H9 (cell line): Measurements from ENCODE around the gene PRTG. TPM values are rescaled to one million over a fixed set of nuclear protein-coding genes. Genes with fewer than 3 reads are reported as not detected.

Source experiments
- DNase-seq: peaks from one replicate; pipeline ENCODE4 v3.0.0-alpha.2; 2017
- H2AFZ ChIP-seq: one replicate; pipeline ENCODE4 v1.6.1; 2013; ENCODE audit warnings: mild to moderate bottlenecking, low read length, control low read depth, moderate library complexity
- H2AK5ac ChIP-seq: 2 replicates; pipeline ENCODE4 v1.6.1; 2013; ENCODE audit warnings: low read length, control low read depth, mixed read lengths; ENCODE audit not compliant: insufficient read length
- H2BK120ac ChIP-seq: one replicate; pipeline ENCODE4 v1.6.1; 2013; ENCODE audit warnings: low read depth, mild to moderate bottlenecking, low read length, control low read depth, inconsistent platforms; ENCODE audit not compliant: poor library complexity, severe bottlenecking
- H2BK12ac ChIP-seq: 2 replicates; pipeline ENCODE4 v1.6.1; 2013; ENCODE audit warnings: low read length, control low read depth, mixed read lengths, low read depth; ENCODE audit not compliant: insufficient read length
- H2BK15ac ChIP-seq: 2 replicates; pipeline ENCODE4 v1.6.1; 2013; ENCODE audit warnings: low read depth, low read length, control low read depth
- H2BK20ac ChIP-seq: one replicate; pipeline ENCODE4 v1.6.1; 2013; ENCODE audit warnings: low read depth, mild to moderate bottlenecking, low read length, control low read depth, inconsistent platforms; ENCODE audit not compliant: poor library complexity, severe bottlenecking
- H2BK5ac ChIP-seq: 2 replicates; pipeline ENCODE4 v1.6.1; 2013; ENCODE audit warnings: low read length, control low read depth, mixed read lengths; ENCODE audit not compliant: insufficient read length
- H3K14ac ChIP-seq: 2 replicates; pipeline ENCODE4 v1.6.1; 2013; ENCODE audit warnings: low read length, control low read depth; ENCODE audit not compliant: insufficient read depth
- H3K18ac ChIP-seq: 2 replicates; pipeline ENCODE4 v1.6.1; 2013; ENCODE audit warnings: low read depth, mild to moderate bottlenecking, mixed read lengths, low read length, control low read depth; ENCODE audit not compliant: insufficient read length
- H3K23ac ChIP-seq: 2 replicates; pipeline ENCODE4 v1.6.1; 2013; ENCODE audit warnings: low read length, control low read depth, mixed read lengths, low read depth; ENCODE audit not compliant: insufficient read length
- H3K23me2 ChIP-seq: 2 replicates; pipeline ENCODE4 v1.6.1; 2013; ENCODE audit warnings: low read depth, mild to moderate bottlenecking, mixed read lengths, low read length, control low read depth; ENCODE audit not compliant: insufficient read length, poor library complexity, severe bottlenecking
- H3K27ac ChIP-seq: 2 replicates; pipeline ENCODE4 v1.5.1; 2013; ENCODE audit warnings: low read length, control low read depth, mixed read lengths, low read depth; ENCODE audit not compliant: insufficient read length
- H3K27me3 ChIP-seq: 2 replicates; pipeline ENCODE4 v1.6.1; 2013; ENCODE audit warnings: low read length, control low read depth, inconsistent platforms; ENCODE audit not compliant: insufficient read depth
- H3K4ac ChIP-seq: 2 replicates; pipeline ENCODE4 v1.6.1; 2013; ENCODE audit warnings: low read depth, mild to moderate bottlenecking, control low read depth, inconsistent platforms, low read length, moderate library complexity
- H3K4me1 ChIP-seq: 2 replicates; pipeline ENCODE4 v1.6.1; 2013; ENCODE audit warnings: low read length, control low read depth, inconsistent platforms; ENCODE audit not compliant: insufficient read depth
- H3K4me2 ChIP-seq: 2 replicates; pipeline ENCODE4 v1.6.1; 2013; ENCODE audit warnings: low read length, control low read depth, mixed read lengths; ENCODE audit not compliant: insufficient read length, insufficient read depth
- H3K56ac ChIP-seq: 2 replicates; pipeline ENCODE4 v1.6.1; 2013; ENCODE audit warnings: low read depth, mild to moderate bottlenecking, mixed read lengths, low read length, control low read depth; ENCODE audit not compliant: insufficient read length
- H3K79me1 ChIP-seq: 2 replicates; pipeline ENCODE4 v1.6.1; 2013; ENCODE audit warnings: low read depth, mild to moderate bottlenecking, moderate library complexity, low read length, control low read depth, inconsistent platforms; ENCODE audit not compliant: insufficient read depth, poor library complexity, severe bottlenecking
- H3K79me2 ChIP-seq: 2 replicates; pipeline ENCODE4 v1.6.1; 2013; ENCODE audit warnings: low read length, control low read depth, inconsistent platforms; ENCODE audit not compliant: insufficient read depth
- H3K9ac ChIP-seq: 2 replicates; pipeline ENCODE4 v1.6.1; 2013; ENCODE audit warnings: low read length, control low read depth, mixed read lengths; ENCODE audit not compliant: insufficient read length; ENCODE audit errors: extremely low read depth
- H3K9me3 ChIP-seq: one replicate; pipeline ENCODE4 v1.6.1; 2013; ENCODE audit warnings: low read depth, low read length, inconsistent platforms; ENCODE audit not compliant: control insufficient read depth
- H3T11ph ChIP-seq: one replicate; pipeline ENCODE4 v1.6.1; 2013; ENCODE audit warnings: mild to moderate bottlenecking, low read length, control low read depth, inconsistent platforms
- H4K20me1 ChIP-seq: one replicate; pipeline ENCODE4 v1.6.1; 2013; ENCODE audit not compliant: control insufficient read depth, insufficient read length, insufficient read depth
- H4K5ac ChIP-seq: 2 replicates; pipeline ENCODE4 v1.6.1; 2013; ENCODE audit warnings: low read depth, mild to moderate bottlenecking, mixed read lengths, low read length, control low read depth; ENCODE audit not compliant: insufficient read length
- H4K8ac ChIP-seq: replicated peaks from 2 replicates; pipeline ENCODE4 v1.6.1; 2013; ENCODE audit warnings: low read length, control low read depth, mixed read lengths, low read depth; ENCODE audit not compliant: insufficient read length
- H4K91ac ChIP-seq: 2 replicates; pipeline ENCODE4 v1.6.1; 2013; ENCODE audit warnings: low read depth, mild to moderate bottlenecking, moderate library complexity, mixed read lengths, low read length, control low read depth; ENCODE audit not compliant: insufficient read length
- H3K27ac Mint-ChIP-seq, 3 experiments: 2 replicates in 2 of 3; 3 replicates in 1 of 3; pipeline ENCODE4 v1.8.0; 2020 to 2021; ENCODE audit warnings: mixed read lengths in 3 of 3, mild to moderate bottlenecking in 1 of 3, moderate library complexity in 1 of 3
- H3K27me3 Mint-ChIP-seq: 2 replicates; pipeline ENCODE4 v1.8.0; 2021; ENCODE audit warnings: low read depth, mild to moderate bottlenecking, moderate library complexity, mixed read lengths
- H3K36me3 Mint-ChIP-seq, 3 experiments: 2 replicates in 2 of 3; 3 replicates in 1 of 3; pipeline ENCODE4 v1.8.0; 2020 to 2021; ENCODE audit warnings: low read depth in 3 of 3, mixed read lengths in 3 of 3; ENCODE audit not compliant: insufficient read depth in 1 of 3
- H3K4me1 Mint-ChIP-seq, 2 experiments: 2 replicates each; pipeline ENCODE4 v1.8.0; 2020; ENCODE audit warnings: mixed read lengths in 2 of 2
- H3K4me3 Mint-ChIP-seq, 2 experiments: 2 replicates in 1 of 2; 3 replicates in 1 of 2; pipeline ENCODE4 v1.8.0; 2020 to 2021; ENCODE audit warnings: mild to moderate bottlenecking in 2 of 2, mixed read lengths in 2 of 2, moderate library complexity in 1 of 2
- H3K9me3 Mint-ChIP-seq, 2 experiments: 2 replicates in 1 of 2; 3 replicates in 1 of 2; pipeline ENCODE4 v1.8.0; 2020; ENCODE audit warnings: mild to moderate bottlenecking in 2 of 2, mixed read lengths in 2 of 2, moderate library complexity in 1 of 2
- WGBS: extraction: QIAGEN DNeasy Blood & Tissue Kit; methylation state at CpG from one replicate; pipeline ENCODE4 v1.1.7; 2013; ENCODE audit warnings: missing lambda C conversion rate, low lambda C conversion rate, mixed read lengths; ENCODE audit not compliant: insufficient read length; ENCODE audit errors: extremely low coverage; 5-methylcytosine and 5-hydroxymethylcytosine counted together
- total RNA-seq: library from RNA; stranded (reverse); gene quantifications from 2 replicates; pipeline ENCODE4 v1.2.1, GENCODE V29; 2021
- TF ChIP-seq, protein P1 (sequence below): fragments of 200-600 bp; sonication (generic); conservative IDR thresholded peaks from 3 replicates; pipeline ENCODE4 v1.8.0; 2021; ENCODE audit warnings: antibody characterized with exemption, mild to moderate bottlenecking

PRTG gene
- total RNA-seq, 1 experiment from 2014 or later: 5.7 TPM

DNA sequence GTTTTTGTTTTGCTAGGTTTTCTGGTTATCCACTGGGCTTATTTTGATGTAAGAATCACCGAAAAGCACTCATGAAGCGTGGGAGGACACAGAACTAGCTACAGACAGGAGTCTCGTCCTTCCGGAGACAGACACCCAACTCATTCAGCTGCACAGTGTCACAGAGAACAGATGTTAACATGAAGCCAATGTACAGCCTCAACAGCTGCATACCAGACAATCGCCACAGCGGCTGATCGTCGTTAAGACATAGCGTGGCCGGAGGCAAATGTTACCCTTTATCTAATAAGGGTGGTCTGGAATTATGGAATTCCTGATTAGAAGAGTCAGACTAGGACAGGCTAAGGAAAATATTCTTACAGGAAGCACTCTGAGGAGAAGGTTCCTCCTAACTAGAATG is 153.7 kb downstream of the PRTG start:
- no CpG with 5 or more reads among the region's 10 CpGs for WGBS
- Histone ChIP-seq H4K5ac (no peak overlapping the region), H2BK12ac (no peak overlapping the region), H3K9ac (no peak overlapping the region), H2BK15ac (no peak overlapping the region), H3K14ac (no peak overlapping the region), H4K20me1 (no peaks in the 10 kb centered on the region), H3K79me1 (no peaks in the 10 kb centered on the region), H2BK20ac (no peak overlapping the region), H2BK120ac (no peak overlapping the region), H3K4me2 (peak overlapping the region; percentile 63), H2AK5ac (no peak overlapping the region), H3K4me1 (no peaks in the 10 kb centered on the region), H2AFZ (no peak overlapping the region), H3K27me3 (peaks cover 21% of the 10 kb centered on the region; the same call in 1 of the 2 replicates), H3K4ac (no peak overlapping the region), H3K23me2 (peaks cover 13% of the 10 kb centered on the region), H3K79me2 (no peaks in the 10 kb centered on the region), H3K27ac (no peak overlapping the region), H2BK5ac (no peak overlapping the region), H3K23ac (no peak overlapping the region), H3K18ac (no peak overlapping the region), H4K8ac (no peak overlapping the region), H3K56ac (no peak overlapping the region), H4K91ac (no peak overlapping the region), H3T11ph (no peak overlapping the region), H3K9me3 (no peaks in the 10 kb centered on the region)
- Mint-ChIP-seq H3K4me1 (peaks cover 2 to 3% of the 10 kb centered on the region in 2 experiments; a peak in 2 of 4 replicates), H3K9me3 (peaks cover 0 to 8% of the 10 kb centered on the region in 2 experiments; a peak in 2 of 5 replicates), H3K4me3 (peak overlapping the region; percentile 58 to 79), H3K27me3 (peaks cover 45% of the 10 kb centered on the region), H3K36me3 (peaks cover 0 to 8% (median 2%) of the 10 kb centered on the region in 3 experiments; a peak in 2 of 7 replicates), H3K27ac (no peak overlapping the region; a peak in 1 of 7 replicates)
- TF ChIP-seq, protein P1, sequence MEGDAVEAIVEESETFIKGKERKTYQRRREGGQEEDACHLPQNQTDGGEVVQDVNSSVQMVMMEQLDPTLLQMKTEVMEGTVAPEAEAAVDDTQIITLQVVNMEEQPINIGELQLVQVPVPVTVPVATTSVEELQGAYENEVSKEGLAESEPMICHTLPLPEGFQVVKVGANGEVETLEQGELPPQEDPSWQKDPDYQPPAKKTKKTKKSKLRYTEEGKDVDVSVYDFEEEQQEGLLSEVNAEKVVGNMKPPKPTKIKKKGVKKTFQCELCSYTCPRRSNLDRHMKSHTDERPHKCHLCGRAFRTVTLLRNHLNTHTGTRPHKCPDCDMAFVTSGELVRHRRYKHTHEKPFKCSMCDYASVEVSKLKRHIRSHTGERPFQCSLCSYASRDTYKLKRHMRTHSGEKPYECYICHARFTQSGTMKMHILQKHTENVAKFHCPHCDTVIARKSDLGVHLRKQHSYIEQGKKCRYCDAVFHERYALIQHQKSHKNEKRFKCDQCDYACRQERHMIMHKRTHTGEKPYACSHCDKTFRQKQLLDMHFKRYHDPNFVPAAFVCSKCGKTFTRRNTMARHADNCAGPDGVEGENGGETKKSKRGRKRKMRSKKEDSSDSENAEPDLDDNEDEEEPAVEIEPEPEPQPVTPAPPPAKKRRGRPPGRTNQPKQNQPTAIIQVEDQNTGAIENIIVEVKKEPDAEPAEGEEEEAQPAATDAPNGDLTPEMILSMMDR: no peak
- no peak for DNase-seq
